ENCODE measurements around the gene ROCK2.

GRCh38 chr2:11367170-11367730 is 22.8 kb upstream of the ROCK2 start:
- TF ChIP-seq CTCF (IDR thresholded peaks at IDR 0.05) (no peak), POLR2A (IDR thresholded peaks at IDR 0.05) (no peak), EP300 (IDR thresholded peaks at IDR 0.05) (no peak)
